Gastroesophageal sphincter (tissue), 3 donors: ENCODE results near the gene G6PC3.

ENCODE experiments used
- CTCF ChIP-seq, 4 experiments: fragments of 200-600 bp in 2 of 4; fragments of 450-650 bp in 2 of 4; sonication (generic) in 1 of 4; IDR thresholded peaks; one replicate each; pipeline ENCODE4 v1.5.1; 2017 to 2019; ENCODE audit warnings: antibody characterized with exemption in 4 of 4, mild to moderate bottlenecking in 2 of 4, moderate library complexity in 2 of 4
- EP300 ChIP-seq: sonication (generic); formaldehyde crosslinking; IDR thresholded peaks from one replicate; pipeline ENCODE4 v1.6.1; 2017; ENCODE audit warnings: antibody characterized with exemption, mild to moderate bottlenecking
- POLR2A ChIP-seq, 2 donors: fragments of 450-650 bp; IDR thresholded peaks; one replicate each; pipeline ENCODE4 v1.6.1; 2017; ENCODE audit warnings: antibody characterized with exemption in 2 of 2, mild to moderate bottlenecking in 2 of 2, moderate library complexity in 1 of 2
- POLR2AphosphoS5 ChIP-seq: sonication (generic); formaldehyde crosslinking; IDR thresholded peaks from one replicate; pipeline ENCODE4 v1.6.1; 2017; ENCODE audit warnings: antibody characterized with exemption

- TF ChIP-seq EP300 (no peak), POLR2A (IDR thresholded peaks at IDR 0.05) (no peak), CTCF (IDR thresholded peaks at IDR 0.05) (no peak), POLR2AphosphoS5 (no peak)
These were observed 1.2 kb downstream of the G6PC3 start for GRCh38 chr17:44071772-44072171.
